ENCODE measurements around the gene PLCXD3.

DNA sequence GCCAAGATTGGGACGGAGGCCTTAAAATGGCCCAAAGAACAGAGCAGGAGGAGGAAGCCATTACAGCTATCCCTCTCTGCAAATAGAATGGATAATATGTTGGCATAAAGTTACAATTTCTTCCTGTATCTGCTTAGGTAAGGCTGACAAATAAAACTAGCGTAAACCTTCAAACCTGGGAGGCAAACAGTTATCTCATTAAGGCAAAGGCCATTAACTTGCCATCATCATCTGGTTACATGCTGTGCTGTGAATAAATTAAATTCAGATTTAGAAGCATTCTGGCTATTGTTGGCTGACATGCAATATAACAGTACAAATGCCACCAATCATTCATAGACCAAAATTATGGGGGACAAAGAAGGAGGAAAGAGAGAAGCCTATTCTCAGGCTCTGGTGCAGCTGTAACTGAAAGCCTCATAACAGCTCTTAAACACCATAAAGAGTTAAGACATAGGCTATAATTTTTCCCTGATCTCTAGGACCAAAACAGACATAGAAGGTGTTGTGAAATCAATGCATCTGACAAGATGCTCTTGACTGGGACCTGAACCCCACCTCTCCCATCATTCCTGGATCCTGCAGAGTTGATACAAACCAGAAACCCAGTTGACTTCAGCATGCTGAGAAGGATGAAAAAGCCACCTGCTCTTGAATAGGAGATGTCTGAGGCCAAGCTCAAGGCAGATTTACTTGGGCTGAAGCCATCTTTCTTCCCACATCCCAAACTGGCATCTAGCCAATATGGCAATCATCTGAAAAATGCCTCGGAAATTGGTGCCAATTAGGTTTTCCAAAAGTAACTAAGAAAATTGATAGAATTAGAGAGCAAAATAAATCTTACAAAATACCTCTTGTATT, 62.5 kb downstream of the PLCXD3 start:
- TF ChIP-seq, protein P1, sequence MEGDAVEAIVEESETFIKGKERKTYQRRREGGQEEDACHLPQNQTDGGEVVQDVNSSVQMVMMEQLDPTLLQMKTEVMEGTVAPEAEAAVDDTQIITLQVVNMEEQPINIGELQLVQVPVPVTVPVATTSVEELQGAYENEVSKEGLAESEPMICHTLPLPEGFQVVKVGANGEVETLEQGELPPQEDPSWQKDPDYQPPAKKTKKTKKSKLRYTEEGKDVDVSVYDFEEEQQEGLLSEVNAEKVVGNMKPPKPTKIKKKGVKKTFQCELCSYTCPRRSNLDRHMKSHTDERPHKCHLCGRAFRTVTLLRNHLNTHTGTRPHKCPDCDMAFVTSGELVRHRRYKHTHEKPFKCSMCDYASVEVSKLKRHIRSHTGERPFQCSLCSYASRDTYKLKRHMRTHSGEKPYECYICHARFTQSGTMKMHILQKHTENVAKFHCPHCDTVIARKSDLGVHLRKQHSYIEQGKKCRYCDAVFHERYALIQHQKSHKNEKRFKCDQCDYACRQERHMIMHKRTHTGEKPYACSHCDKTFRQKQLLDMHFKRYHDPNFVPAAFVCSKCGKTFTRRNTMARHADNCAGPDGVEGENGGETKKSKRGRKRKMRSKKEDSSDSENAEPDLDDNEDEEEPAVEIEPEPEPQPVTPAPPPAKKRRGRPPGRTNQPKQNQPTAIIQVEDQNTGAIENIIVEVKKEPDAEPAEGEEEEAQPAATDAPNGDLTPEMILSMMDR (IDR thresholded peaks at IDR 0.05 in 8 of 11, conservative IDR thresholded peaks at IDR 0.05 in 3 of 11), result no peak
- no peak for TF ChIP-seq POLR2A (IDR thresholded peaks at IDR 0.05)

Data from spleen (tissue), 7 donors.